HG03575 (cell line): ENCODE results near the gene AKR1E2.
"Not testable (repeated sequence)": the region's sequence is repeated elsewhere in the genome, so short reads cannot be mapped to it uniquely, and the experiment has no call there.

Experiments used
- ATAC-seq: cut with Tn5 transposase; IDR thresholded peaks from one replicate; pipeline ENCODE4 v1.9.1; 2021; ENCODE audit not compliant: unreplicated experiment, insufficient number of reproducible peaks, low FRiP score; ENCODE audit errors: extremely low read depth

AKR1E2 gene

DNA sequence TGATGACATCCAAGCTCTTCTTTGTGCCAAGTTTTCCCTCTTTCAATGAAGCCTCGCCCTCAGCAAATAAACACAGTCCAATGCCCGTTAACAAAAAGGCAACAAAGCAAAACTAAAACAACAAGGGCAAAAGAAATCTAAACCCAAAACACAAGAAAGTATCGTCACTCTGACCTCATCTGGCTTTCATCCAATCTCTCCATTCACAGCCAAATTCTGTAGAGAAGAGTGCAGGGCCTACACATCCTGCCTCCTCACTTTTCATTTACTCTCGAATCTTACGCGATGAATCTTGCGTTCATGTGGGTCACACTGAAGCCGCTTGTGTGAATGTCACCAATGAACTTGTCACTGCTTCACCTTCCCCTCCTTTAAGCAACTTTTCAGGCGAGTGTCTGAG is 15.9 kb upstream of the AKR1E2 start:
- ATAC-seq, result no peak

DNA sequence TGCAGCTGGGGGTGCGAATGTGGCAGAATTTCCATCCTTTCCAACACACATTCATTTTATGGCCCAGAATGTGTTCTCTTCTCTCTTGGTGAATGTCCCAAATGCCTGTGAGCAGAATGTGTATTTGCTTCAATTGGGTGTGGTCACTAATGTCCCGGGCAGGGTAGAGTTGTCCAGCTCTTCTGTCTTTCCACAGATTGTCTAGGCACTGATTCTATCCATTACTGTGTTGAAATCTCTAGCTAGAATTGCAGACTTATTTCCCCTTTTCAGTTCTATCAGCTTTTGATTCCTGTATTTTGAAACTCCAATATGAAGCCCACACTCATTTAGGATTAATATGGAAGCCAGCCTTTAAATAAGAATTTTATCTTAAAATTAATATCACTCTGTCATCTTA is 14.0 kb upstream of the AKR1E2 start:
- ATAC-seq, result no peak

DNA sequence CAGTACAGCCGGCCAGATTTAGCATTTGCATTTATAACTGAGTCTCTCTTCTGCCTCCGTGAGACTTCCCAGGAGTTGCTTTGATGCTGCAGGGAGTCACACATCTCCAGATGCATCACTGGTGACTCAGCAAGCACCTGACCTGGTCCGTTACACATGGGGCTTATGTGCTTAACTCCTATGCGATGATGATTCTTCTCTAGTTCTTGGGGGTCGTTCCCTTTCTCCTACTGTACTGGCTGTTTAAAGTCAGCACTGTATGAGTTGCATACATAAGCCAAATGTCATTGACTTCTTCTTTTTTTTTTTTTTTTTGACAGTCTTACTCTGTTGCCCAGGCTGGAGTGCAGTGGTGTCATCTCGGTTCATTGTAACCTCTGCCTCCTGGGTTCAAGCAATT is 13.0 kb upstream of the AKR1E2 start:
- ATAC-seq, result no peak

DNA sequence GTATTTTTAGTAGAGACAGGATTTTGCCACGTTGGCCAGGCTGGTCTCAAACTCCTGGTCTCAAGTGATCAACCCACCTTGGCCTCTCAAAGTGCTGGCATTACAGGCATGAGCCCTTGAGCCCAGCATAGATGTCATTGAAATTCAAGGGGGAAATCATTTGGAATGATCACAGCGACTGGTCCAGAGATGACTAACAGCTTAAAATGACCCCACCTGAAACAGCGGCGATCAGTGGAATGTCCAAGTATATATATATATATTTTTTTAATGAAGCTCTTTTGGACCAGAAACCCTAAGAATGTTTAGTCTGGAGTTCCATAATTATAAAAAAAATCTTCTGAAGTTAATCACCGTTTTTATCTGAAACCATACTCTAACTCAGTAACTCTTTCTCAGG is 12.5 kb upstream of the AKR1E2 start:
- ATAC-seq, result no peak

DNA sequence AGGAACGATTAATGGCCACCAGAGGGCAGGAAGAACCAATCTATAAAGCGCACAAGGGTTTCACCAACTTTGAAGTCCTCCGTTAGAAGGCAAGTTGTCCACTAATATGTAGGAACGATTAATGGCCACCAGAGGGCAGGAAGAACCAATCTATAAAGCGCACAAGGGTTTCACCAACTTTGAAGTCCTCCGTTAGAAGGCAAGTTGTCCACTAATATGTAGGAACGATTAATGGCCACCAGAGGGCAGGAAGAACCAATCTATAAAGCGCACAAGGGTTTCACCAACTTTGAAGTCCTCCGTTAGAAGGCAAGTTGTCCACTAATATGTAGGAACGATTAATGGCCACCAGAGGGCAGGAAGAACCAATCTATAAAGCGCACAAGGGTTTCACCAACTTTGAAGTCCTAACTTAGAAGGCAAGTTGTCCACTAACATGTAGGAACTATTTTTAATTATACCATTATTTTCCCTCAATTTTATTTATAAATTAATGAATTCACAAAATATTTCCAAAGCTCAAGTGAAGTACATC is 10.3 kb upstream of the AKR1E2 start:
- not testable (repeated sequence) for ATAC-seq

DNA sequence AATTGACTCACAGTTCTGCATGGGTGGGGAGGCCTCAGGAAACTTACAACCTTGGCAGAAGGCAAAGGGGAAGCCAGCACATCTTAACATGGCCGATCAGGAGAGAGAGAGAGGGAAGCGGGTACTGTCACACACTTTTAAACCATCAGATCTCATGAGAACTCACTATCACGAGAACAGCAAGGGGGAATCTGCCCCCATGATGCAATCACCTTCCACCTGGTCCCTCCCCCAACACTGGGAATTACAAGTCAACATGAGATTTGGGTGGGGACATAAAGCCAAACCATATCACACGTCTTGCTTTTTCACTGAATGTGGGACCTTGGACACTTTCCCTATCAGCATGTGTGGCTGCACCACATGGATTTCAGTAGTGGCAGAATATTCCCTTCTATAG is 9.0 kb upstream of the AKR1E2 start:
- no peak for ATAC-seq

DNA sequence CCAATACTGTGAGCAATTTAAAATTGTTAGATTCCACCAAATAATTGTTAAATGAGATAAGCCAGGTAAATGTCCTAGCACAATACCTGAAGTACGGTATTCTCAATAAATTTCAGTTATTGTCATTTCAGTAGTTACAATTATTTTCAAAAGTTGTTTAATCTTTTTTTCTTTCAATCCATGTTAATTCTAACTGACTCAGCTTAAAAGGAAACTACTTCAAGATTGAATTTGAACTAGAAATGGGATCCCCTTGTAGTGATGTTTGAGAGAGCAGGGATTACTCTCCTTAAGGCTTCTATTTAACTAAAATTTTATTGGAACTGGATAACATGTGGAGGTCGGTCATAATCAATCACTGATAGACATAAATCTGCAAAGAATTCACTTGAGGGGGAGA is 6.9 kb upstream of the AKR1E2 start:
- ATAC-seq, result no peak

DNA sequence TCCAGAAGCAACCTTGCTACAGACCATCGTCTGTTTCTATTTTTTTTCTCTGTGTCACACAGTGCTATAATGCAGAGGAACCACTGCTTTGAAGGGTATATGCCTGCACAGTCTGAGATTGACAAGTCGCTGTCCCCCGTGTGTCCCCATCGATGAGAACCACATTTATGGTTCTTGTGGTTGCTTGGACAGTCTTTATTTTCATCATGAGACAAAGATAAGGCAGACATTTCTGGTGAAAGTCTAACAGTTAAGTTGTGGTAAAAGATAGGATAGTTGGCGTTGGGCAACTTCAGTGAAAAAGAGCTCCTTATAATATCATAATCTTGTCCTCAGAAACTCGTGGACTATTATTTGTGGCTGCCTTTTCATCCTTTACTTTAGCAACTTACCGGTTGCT is 6.3 kb upstream of the AKR1E2 start:
- no peak for ATAC-seq

DNA sequence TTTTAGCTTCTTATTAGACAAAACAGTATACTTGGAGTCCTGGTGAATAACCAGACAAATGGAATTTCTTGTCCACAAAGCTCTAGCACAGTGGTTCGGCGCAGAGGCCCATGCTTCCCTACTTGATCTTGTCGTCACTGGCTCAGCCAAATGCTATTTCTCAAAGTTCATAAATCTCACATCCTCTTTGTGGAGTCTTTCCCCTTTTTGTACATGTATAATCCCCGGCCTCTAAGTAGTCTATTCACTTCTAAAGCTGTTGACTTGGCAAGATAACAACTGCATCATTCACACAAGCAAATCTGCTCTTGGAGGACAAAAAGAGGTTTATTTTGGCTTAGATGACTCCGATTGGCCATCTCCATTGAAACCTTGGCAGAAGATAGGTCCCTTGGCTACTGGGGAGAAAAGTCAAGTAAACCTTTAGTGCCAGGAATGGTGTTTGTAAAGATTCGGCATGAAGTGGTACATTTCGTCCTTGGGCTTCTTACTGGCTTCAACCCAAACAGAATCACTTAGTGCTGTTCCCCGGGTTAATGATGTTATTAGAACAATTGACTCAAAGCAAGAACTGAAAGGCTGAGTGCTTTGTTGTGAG is 5.1 kb upstream of the AKR1E2 start:
- no peak for ATAC-seq

DNA sequence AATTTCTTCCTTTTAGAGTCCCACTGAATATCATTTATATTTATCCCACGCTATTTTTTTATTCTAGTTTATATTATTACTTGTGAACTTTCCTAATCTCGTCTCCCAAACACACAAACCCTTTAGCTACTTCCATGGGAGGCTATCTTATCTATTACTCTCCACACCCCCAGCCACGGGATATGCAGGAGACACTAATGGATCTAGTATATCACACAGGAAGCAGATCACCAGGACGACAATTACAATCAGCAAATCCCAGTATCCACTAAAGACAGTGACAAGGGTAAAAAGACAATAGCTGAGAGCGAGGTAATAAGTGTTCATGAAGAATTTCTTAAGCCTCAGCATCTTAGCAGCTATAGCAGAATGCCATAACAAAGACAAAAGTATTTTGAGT is 3.8 kb upstream of the AKR1E2 start:
- ATAC-seq, result no peak

DNA sequence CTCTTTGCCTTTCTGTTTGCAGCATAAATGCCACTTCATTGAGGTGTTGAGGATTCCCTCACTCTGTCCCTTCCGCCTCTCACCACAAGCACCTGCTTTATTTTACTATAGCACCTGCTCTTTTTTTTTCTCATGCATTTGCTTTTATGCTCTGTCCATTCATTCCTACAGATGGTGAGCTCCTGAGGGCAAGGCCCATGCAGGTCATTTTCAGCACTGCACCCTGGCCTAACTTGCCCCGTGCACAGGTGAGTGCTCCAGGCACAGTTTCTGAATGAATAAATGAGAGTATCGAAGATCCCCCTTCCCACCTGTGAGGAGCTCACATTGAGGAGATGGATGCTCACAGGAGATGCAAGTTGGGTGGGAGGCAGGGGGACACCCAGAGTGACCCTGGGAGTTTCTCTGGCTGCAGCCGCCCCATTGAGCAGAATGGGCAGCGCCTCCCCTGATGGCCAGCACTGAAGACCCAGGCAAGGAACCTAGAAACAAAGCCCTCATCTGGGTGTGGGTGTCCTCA is 1.2 kb upstream of the AKR1E2 start:
- no peak for ATAC-seq

DNA sequence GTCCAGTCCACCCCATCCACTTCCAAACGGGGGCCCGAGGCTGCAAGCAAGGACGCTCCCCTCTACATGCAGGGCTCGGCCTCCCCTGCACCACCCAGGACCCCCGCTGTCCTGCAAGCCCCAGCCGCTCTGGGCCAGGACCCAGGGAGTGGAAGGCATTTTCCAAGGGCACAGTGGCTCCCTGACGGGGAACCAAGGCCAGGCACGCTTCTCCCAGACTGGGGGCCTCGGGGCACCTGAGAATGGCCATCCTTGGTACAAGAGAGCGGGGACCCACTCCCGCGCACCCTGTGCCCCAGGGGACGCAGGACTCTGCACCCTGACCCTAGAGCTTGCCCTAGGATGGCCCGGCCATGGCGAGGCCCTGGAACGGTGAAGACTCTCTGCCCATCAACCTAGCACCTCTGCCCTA is 545 bp upstream of the AKR1E2 start:
- no peak for ATAC-seq

DNA sequence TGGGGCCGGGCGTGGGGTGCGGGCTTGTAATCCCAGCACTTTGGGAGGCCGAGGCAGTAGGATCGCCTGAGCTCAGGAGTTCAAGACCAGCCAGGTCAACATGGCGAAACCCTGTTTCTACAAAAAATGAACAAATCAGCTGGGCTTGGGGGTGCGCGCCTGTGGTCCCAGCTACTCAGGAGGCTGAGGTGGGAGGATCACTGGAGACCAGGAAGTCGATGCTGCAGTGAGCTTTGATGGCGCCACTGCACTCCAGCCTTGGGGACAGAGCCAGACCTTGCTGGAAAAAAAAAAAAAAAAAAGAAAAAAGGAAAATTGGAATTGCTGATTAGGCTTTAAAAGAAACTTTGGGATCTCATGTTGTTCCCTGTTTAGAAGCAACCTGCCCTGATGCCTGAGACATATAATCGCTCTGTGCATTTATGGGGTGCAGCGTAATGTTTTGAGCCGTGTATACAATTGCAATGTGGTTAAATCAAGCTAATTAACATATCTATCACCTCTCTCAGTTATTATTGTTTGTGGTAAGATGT is 851 bp downstream of the AKR1E2 start:
- no peak for ATAC-seq

DNA sequence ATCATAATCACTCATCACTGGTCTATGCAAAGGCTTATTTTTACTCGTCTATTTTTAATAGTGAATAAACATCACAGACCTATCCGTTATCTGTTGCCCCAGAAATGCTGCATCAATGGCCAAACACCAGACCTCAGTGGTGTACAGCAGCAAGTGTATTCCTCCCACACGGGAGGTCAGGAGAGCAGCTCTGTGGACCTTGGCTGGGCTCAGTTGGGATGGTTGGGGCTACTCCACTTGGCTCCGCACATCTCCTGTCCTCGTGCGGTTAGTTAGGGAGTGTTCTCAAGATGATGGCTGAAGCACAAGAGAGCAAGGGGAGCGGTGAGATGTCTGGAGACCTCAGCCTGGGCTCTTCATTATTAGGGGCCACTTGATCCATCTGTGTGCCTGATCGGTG is 2.0 kb downstream of the AKR1E2 start:
- ATAC-seq, result no peak

DNA sequence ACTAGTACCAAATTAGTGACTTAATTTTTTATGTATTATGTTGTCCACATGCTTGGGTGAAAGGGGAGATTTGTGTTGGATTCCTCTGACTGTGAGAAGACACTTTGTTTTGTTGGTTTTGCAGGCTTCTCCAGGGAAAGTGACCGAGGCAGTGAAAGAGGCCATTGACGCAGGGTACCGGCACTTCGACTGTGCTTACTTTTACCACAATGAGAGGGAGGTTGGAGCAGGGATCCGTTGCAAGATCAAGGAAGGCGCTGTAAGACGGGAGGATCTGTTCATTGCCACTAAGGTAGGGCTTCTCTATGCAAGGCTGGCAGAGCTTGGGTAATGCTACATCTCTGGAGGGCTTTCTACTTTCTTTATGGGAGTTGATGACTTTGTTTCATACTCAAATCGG is 4.5 kb downstream of the AKR1E2 start:
- no peak for ATAC-seq

DNA sequence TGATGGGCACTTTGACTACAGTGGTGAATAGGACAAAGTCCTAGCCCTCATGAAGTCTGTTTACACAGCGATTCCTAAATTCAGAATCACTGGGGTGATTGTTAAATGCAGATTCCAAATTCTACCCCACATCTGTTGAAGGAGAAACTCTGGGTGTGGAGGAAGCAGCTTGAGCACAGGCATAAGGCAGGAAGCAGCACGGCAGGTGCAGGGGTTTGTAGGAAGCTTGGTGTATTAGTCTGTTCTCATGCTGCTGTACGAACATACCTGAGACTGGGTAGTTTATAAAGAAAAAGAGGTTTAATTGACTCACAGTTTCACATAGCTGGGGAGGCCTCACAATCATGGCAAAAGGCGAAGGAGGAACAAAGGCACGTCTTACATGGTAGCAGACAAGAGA is 5.1 kb downstream of the AKR1E2 start:
- no peak for ATAC-seq

DNA sequence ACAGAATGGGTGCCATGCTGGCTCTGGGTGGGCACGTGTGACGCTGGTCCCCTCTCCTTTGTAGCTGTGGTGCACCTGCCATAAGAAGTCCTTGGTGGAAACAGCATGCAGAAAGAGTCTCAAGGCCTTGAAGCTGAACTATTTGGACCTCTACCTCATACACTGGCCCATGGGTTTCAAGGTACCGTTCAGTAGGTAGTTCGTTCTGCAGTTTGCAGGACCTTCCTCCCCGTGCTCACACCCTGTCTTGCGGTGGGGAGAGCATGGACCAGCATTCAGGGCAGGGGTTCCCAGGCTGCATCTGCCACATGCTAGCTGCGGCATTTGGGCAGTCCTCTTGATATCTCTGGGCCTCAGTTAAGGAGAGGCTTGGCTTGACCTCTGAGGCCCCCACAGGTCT is 7.3 kb downstream of the AKR1E2 start:
- no peak for ATAC-seq

DNA sequence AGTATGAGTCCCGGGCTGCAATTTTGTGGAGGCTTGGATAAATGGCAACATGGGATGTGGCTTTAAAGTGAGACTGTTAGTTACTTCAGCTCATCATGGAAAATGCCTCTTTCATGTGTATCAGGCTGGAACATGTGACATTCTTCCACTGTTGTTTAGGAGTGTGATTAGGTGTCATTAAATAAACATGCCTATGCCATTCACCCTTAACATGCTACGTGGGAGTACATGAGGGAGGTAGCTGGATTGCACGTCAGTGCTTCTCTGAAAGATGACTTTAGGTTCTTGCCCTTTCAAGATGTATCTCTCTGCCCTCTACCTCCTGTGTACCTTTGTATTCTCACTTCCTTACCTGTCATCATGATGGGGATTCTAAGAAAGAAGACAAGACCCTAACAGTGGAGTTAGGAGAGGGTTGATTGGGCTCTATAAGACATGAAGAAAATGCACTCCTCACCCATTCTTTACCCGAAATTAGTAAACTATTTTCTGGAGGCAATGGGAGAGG is 8.9 kb downstream of the AKR1E2 start:
- ATAC-seq, result no peak

DNA sequence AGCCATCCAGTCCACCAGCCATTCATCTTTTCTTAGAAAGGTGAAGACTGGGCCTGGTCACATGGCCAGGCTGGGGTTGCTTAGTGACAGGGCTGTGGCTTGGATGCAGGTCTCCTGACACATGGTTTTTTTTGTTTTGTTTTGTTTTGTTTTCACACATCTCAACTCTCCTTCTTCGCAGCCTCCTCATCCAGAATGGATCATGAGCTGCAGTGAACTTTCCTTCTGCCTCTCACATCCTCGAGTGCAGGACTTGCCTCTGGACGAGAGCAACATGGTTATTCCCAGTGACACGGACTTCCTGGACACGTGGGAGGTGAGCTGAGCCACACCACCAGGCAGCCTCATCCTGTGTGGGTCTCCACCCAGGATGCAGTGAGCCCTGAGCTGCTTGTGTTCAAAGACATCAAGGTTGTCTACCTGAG is 9.5 kb downstream of the AKR1E2 start:
- no peak for ATAC-seq

DNA sequence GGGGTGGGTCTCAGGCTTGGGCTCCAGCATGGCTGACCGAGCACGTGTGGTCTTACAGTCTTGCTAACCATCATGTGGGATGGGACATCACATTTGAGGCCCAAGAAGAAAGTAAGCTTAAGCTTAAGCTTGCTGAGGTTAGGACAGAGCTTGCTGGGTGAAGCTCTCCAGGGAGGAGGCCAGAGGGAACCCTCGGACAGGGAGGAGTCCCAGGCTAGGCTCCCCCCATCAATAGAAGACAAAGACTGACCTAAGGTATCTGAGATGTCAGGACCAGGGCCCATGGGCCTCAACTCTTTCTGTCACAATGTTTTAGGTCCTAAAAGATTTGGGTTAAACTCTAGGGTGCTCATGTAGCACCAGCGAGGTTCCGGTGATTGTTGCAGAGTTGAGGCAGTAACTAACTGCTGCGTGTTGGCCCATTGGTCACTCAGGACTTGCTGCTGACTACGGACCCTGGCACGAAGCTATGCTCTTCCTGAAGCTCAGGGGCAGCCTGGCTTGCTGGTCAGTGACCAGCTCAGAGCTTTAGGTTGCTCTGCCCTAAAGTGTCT is 10.5 kb downstream of the AKR1E2 start:
- no peak for ATAC-seq
